K562 (cell line): ENCODE results near the gene NABP1.

ENCODE experiments used
- CBX5 ChIP-seq: IDR thresholded peaks from 2 replicates; pipeline ENCODE4 v1.6.1; 2014; ENCODE audit warnings: low read depth, borderline replicate concordance
- EP300 ChIP-seq: IDR thresholded peaks from 2 replicates; pipeline ENCODE4 v1.6.1; 2012; ENCODE audit warnings: low read length, improper control_type of control experiment
- FOXK1 ChIP-seq: sonication (generic); formaldehyde crosslinking; IDR thresholded peaks from 2 replicates; pipeline ENCODE4 v1.8.0; 2022; ENCODE audit warnings: missing genetic modification reagents, mild to moderate bottlenecking, borderline replicate concordance
- NELFE ChIP-seq: IDR thresholded peaks from 2 replicates; pipeline ENCODE4 v1.6.1; 2011; ENCODE audit warnings: mild to moderate bottlenecking; ENCODE audit not compliant: insufficient read depth, insufficient read length
- NONO ChIP-seq, 2 experiments: fragments of 200-400 bp in 1 of 2; fragments of 450-650 bp in 1 of 2; formaldehyde crosslinking in 1 of 2; IDR thresholded peaks; 2 replicates each; pipeline ENCODE4 v1.6.1; 2017; ENCODE audit warnings: low read depth in 2 of 2, mild to moderate bottlenecking in 2 of 2, moderate library complexity in 2 of 2, low read length in 1 of 2
- POLR2AphosphoS5 ChIP-seq: IDR thresholded peaks from 2 replicates; pipeline ENCODE4 v1.6.1; 2011; ENCODE audit warnings: mild to moderate bottlenecking, low read depth, low read length, moderate library complexity; ENCODE audit not compliant: control insufficient read depth, insufficient read depth
- PYGO2 ChIP-seq: fragments of 450-650 bp; IDR thresholded peaks from 2 replicates; pipeline ENCODE4 v1.6.1; 2016; ENCODE audit warnings: mild to moderate bottlenecking, missing genetic modification characterization, moderate library complexity, missing compliant biosample characterization
- TF ChIP-seq, protein P1 (sequence below), 2 experiments: fragments of 450-650 bp; conservative IDR thresholded peaks; 2 replicates each; pipeline ENCODE4 v1.6.1; 2017; ENCODE audit warnings: mild to moderate bottlenecking in 2 of 2, moderate library complexity in 2 of 2
- TF ChIP-seq, protein P2 (sequence below), 3 experiments: IDR thresholded peaks in 2 of 3; conservative IDR thresholded peaks in 1 of 3; 2 replicates each; pipeline ENCODE4 v1.5.1; 2011 to 2012; ENCODE audit warnings: low read length in 3 of 3, mild to moderate bottlenecking in 3 of 3, control low read depth in 2 of 3, improper control_type of control experiment in 1 of 3, inconsistent platforms in 1 of 3, low read depth in 1 of 3, mixed read lengths in 1 of 3, moderate library complexity in 1 of 3; ENCODE audit not compliant: insufficient read depth in 2 of 3
- TF ChIP-seq, protein P3 (sequence below): sonication (generic); formaldehyde crosslinking; IDR thresholded peaks from 2 replicates; pipeline ENCODE4 v1.8.1; 2023; ENCODE audit warnings: missing genetic modification reagents, mild to moderate bottlenecking, borderline replicate concordance
- TF ChIP-seq, protein P4 (sequence below): sonication (generic); formaldehyde crosslinking; IDR thresholded peaks from 2 replicates; pipeline ENCODE4 v1.9.0; 2022; ENCODE audit warnings: mild to moderate bottlenecking, missing genetic modification reagents
- TF ChIP-seq, protein P5 (sequence below): fragments of 150-350 bp; IDR thresholded peaks from 2 replicates; pipeline ENCODE4 v1.6.1; 2014; ENCODE audit warnings: low read depth, mild to moderate bottlenecking, low read length, borderline replicate concordance
- TF ChIP-seq, protein P6 (sequence below): IDR thresholded peaks from 3 replicates; pipeline ENCODE4 v1.6.1; 2011; ENCODE audit warnings: borderline replicate concordance, mild to moderate bottlenecking; ENCODE audit not compliant: insufficient read length, insufficient read depth

DNA sequence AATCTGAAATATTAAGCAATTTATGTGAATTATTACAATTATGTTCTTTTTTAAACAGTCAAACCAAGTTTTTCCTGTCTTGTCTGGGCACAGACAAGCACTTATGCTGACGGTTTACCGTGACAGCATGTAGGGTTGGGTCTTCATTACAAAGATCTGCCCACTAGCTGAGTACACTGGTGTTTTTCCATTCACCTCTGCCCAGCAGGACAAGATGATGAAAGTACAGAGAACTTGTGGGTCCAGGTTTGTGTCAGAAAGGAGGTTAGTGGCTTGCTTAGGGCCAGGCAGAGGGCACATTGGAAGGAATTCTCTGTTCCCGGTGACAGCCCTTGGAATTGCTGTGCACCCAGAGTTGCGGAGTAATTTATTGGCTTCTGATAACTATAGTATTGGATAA, 14.0 kb downstream of the NABP1 start:
- TF ChIP-seq, protein P1, sequence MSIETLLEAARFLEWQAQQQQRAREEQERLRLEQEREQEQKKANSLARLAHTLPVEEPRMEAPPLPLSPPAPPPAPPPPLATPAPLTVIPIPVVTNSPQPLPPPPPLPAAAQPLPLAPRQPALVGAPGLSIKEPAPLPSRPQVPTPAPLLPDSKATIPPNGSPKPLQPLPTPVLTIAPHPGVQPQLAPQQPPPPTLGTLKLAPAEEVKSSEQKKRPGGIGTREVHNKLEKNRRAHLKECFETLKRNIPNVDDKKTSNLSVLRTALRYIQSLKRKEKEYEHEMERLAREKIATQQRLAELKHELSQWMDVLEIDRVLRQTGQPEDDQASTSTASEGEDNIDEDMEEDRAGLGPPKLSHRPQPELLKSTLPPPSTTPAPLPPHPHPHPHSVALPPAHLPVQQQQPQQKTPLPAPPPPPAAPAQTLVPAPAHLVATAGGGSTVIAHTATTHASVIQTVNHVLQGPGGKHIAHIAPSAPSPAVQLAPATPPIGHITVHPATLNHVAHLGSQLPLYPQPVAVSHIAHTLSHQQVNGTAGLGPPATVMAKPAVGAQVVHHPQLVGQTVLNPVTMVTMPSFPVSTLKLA (conservative IDR thresholded peaks at IDR 0.05), result no peak
- TF ChIP-seq, protein P2, sequence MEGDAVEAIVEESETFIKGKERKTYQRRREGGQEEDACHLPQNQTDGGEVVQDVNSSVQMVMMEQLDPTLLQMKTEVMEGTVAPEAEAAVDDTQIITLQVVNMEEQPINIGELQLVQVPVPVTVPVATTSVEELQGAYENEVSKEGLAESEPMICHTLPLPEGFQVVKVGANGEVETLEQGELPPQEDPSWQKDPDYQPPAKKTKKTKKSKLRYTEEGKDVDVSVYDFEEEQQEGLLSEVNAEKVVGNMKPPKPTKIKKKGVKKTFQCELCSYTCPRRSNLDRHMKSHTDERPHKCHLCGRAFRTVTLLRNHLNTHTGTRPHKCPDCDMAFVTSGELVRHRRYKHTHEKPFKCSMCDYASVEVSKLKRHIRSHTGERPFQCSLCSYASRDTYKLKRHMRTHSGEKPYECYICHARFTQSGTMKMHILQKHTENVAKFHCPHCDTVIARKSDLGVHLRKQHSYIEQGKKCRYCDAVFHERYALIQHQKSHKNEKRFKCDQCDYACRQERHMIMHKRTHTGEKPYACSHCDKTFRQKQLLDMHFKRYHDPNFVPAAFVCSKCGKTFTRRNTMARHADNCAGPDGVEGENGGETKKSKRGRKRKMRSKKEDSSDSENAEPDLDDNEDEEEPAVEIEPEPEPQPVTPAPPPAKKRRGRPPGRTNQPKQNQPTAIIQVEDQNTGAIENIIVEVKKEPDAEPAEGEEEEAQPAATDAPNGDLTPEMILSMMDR (IDR thresholded peaks at IDR 0.05 in 2 of 3, conservative IDR thresholded peaks at IDR 0.05 in 1 of 3; ENCODE audit: insufficient read depth in 2 of 3, low read depth in 1 of 3, low read length in 3 of 3), result no peak
- no peak for TF ChIP-seq EP300
- no peak for TF ChIP-seq FOXK1
- TF ChIP-seq, protein P3, sequence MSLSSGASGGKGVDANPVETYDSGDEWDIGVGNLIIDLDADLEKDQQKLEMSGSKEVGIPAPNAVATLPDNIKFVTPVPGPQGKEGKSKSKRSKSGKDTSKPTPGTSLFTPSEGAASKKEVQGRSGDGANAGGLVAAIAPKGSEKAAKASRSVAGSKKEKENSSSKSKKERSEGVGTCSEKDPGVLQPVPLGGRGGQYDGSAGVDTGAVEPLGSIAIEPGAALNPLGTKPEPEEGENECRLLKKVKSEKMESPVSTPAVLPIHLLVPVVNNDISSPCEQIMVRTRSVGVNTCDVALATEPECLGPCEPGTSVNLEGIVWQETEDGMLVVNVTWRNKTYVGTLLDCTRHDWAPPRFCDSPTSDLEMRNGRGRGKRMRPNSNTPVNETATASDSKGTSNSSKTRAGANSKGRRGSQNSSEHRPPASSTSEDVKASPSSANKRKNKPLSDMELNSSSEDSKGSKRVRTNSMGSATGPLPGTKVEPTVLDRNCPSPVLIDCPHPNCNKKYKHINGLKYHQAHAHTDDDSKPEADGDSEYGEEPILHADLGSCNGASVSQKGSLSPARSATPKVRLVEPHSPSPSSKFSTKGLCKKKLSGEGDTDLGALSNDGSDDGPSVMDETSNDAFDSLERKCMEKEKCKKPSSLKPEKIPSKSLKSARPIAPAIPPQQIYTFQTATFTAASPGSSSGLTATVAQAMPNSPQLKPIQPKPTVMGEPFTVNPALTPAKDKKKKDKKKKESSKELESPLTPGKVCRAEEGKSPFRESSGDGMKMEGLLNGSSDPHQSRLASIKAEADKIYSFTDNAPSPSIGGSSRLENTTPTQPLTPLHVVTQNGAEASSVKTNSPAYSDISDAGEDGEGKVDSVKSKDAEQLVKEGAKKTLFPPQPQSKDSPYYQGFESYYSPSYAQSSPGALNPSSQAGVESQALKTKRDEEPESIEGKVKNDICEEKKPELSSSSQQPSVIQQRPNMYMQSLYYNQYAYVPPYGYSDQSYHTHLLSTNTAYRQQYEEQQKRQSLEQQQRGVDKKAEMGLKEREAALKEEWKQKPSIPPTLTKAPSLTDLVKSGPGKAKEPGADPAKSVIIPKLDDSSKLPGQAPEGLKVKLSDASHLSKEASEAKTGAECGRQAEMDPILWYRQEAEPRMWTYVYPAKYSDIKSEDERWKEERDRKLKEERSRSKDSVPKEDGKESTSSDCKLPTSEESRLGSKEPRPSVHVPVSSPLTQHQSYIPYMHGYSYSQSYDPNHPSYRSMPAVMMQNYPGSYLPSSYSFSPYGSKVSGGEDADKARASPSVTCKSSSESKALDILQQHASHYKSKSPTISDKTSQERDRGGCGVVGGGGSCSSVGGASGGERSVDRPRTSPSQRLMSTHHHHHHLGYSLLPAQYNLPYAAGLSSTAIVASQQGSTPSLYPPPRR (CRISPR knock-in tag), result no peak
- TF ChIP-seq NELFE, result no peak
- TF ChIP-seq, protein P4, sequence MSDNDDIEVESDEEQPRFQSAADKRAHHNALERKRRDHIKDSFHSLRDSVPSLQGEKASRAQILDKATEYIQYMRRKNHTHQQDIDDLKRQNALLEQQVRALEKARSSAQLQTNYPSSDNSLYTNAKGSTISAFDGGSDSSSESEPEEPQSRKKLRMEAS (CRISPR knock-in tag), result no peak
- TF ChIP-seq, protein P5, sequence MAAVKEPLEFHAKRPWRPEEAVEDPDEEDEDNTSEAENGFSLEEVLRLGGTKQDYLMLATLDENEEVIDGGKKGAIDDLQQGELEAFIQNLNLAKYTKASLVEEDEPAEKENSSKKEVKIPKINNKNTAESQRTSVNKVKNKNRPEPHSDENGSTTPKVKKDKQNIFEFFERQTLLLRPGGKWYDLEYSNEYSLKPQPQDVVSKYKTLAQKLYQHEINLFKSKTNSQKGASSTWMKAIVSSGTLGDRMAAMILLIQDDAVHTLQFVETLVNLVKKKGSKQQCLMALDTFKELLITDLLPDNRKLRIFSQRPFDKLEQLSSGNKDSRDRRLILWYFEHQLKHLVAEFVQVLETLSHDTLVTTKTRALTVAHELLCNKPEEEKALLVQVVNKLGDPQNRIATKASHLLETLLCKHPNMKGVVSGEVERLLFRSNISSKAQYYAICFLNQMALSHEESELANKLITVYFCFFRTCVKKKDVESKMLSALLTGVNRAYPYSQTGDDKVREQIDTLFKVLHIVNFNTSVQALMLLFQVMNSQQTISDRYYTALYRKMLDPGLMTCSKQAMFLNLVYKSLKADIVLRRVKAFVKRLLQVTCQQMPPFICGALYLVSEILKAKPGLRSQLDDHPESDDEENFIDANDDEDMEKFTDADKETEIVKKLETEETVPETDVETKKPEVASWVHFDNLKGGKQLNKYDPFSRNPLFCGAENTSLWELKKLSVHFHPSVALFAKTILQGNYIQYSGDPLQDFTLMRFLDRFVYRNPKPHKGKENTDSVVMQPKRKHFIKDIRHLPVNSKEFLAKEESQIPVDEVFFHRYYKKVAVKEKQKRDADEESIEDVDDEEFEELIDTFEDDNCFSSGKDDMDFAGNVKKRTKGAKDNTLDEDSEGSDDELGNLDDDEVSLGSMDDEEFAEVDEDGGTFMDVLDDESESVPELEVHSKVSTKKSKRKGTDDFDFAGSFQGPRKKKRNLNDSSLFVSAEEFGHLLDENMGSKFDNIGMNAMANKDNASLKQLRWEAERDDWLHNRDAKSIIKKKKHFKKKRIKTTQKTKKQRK, result no peak
- TF ChIP-seq PYGO2 (tag), result no peak
- TF ChIP-seq POLR2AphosphoS5, result no peak
- TF ChIP-seq NONO (IDR thresholded peaks at IDR 0.05; ENCODE audit: low read depth in 2 of 2, low read length in 1 of 2), result no peak
- no peak for TF ChIP-seq CBX5
- TF ChIP-seq, protein P6, sequence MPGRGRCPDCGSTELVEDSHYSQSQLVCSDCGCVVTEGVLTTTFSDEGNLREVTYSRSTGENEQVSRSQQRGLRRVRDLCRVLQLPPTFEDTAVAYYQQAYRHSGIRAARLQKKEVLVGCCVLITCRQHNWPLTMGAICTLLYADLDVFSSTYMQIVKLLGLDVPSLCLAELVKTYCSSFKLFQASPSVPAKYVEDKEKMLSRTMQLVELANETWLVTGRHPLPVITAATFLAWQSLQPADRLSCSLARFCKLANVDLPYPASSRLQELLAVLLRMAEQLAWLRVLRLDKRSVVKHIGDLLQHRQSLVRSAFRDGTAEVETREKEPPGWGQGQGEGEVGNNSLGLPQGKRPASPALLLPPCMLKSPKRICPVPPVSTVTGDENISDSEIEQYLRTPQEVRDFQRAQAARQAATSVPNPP, result no peak
